ENCODE data around the gene C10orf120. TPM values are rescaled to one million over a fixed set of nuclear protein-coding genes. Genes with fewer than 3 reads are reported as not detected.

Gene C10orf120
- total RNA-seq, 4 donors from 2014 or later = not detected

Other genes starting within 250 kb of the C10orf120 start
- gene ARMS2, start 245.2 kb downstream of the C10orf120 start, total RNA-seq = not detected
- gene HTRA1, start 238.3 kb downstream of the C10orf120 start, total RNA-seq = 100 to 1,000 TPM; 135 to 402 (median 304) TPM
- gene DMBT1, start 139.1 kb downstream of the C10orf120 start, total RNA-seq = under 1 TPM in 1 of 4 donors, not detected in 3; 0.33 TPM
- under 1 TPM in 3 of 4 donors, not detected in 1; 0.44 to 0.85 (median 0.49) TPM for gene CUZD1, start 146.0 kb upstream of the C10orf120 start, total RNA-seq
- 1 to 10 TPM in 3 of 4 donors, not detected in 1; 1.5 to 4.8 (median 1.9) TPM for gene FAM24B, start 179.7 kb upstream of the C10orf120 start, total RNA-seq
- not detected for gene FAM24A, start 210.8 kb upstream of the C10orf120 start, total RNA-seq

Measured in subcutaneous adipose tissue (tissue), 4 donors.